ENCODE measurements around the gene CRYBA4.

Gene CRYBA4

GRCh38 chr22:26624803-26625202 lies 3.0 kb downstream of the CRYBA4 start:
- no peak for DNase-seq (ENCODE audit: low spot score)
- no peak for TF ChIP-seq CTCF (IDR thresholded peaks at IDR 0.05; ENCODE audit: extremely low read depth, missing control alignments)

- no peak for DNase-seq (ENCODE audit: low spot score)
- no peak for TF ChIP-seq CTCF (IDR thresholded peaks at IDR 0.05; ENCODE audit: extremely low read depth, missing control alignments)
Observed at GRCh38 chr22:26629988-26630761, 8.4 kb downstream of the CRYBA4 start.

GRCh38 chr22:26631282-26631681 lies 9.5 kb downstream of the CRYBA4 start:
- no peak for DNase-seq (ENCODE audit: low spot score)
- TF ChIP-seq CTCF (IDR thresholded peaks at IDR 0.05; ENCODE audit: extremely low read depth, missing control alignments), result no peak

- no peak for DNase-seq (ENCODE audit: low spot score)
- TF ChIP-seq CTCF (IDR thresholded peaks at IDR 0.05; ENCODE audit: extremely low read depth, missing control alignments), result no peak
Observed at GRCh38 chr22:26632422-26633155, 10.8 kb downstream of the CRYBA4 start.

- no peak for DNase-seq (ENCODE audit: low spot score)
- TF ChIP-seq CTCF (IDR thresholded peaks at IDR 0.05; ENCODE audit: extremely low read depth, missing control alignments), result no peak
Observed at GRCh38 chr22:26634189-26634588, 12.4 kb downstream of the CRYBA4 start.

- TF ChIP-seq CTCF (IDR thresholded peaks at IDR 0.05; ENCODE audit: extremely low read depth, missing control alignments), result no peak
- no peak for DNase-seq (ENCODE audit: low spot score)
Observed at GRCh38 chr22:26635117-26635516, 13.4 kb downstream of the CRYBA4 start.

GRCh38 chr22:26636296-26636695 lies 14.5 kb downstream of the CRYBA4 start:
- no peak for TF ChIP-seq CTCF (IDR thresholded peaks at IDR 0.05; ENCODE audit: extremely low read depth, missing control alignments)
- DNase-seq (ENCODE audit: low spot score), result no peak

Measured in GM20000 (cell line).